Thyroid gland (tissue), 4 donors: ENCODE measurements around the gene SHISA8. TPM values are rescaled to one million over a fixed set of nuclear protein-coding genes. Genes with fewer than 3 reads are reported as not detected.

Experiments
- DNase-seq, 2 donors: peaks; one replicate each; pipeline ENCODE4 v3.0.0-alpha.2; 2019
- H3K27ac ChIP-seq, 3 donors: fragments of 200-600 bp; sonication (generic); 1 replicate in 2 of 3; 2 replicates in 1 of 3; pipeline ENCODE4 v1.5.1; 2016 to 2019; ENCODE audit warnings: mild to moderate bottlenecking in 1 of 3, moderate library complexity in 1 of 3
- H3K27me3 ChIP-seq: fragments of 200-600 bp; sonication (generic); one replicate; pipeline ENCODE4 v1.5.1; 2019
- H3K36me3 ChIP-seq, 2 donors: fragments of 200-600 bp; sonication (generic); one replicate each; pipeline ENCODE4 v1.5.1; 2016 to 2019
- H3K4me1 ChIP-seq, 2 donors: fragments of 200-600 bp; sonication (generic); one replicate each; pipeline ENCODE4 v1.5.1; 2017 to 2019
- H3K4me3 ChIP-seq, 3 donors: fragments of 200-600 bp; sonication (generic); replicated peaks in 1 of 3; 1 replicate in 2 of 3; 2 replicates in 1 of 3; pipeline ENCODE4 v1.5.1; 2016; ENCODE audit warnings: mild to moderate bottlenecking in 1 of 3
- H3K9me3 ChIP-seq: fragments of 200-600 bp; sonication (generic); one replicate; pipeline ENCODE4 v1.5.1; 2017
- CTCF ChIP-seq, 6 experiments: fragments of 200-600 bp in 3 of 6; fragments of 450-650 bp in 3 of 6; sonication (generic) in 3 of 6; IDR thresholded peaks; one replicate each; pipeline ENCODE4 v1.5.1; 2016 to 2019; ENCODE audit warnings: antibody characterized with exemption in 6 of 6, mild to moderate bottlenecking in 2 of 6, inconsistent platforms in 1 of 6, moderate library complexity in 1 of 6
- POLR2A ChIP-seq, 2 donors: fragments of 450-650 bp; IDR thresholded peaks; one replicate each; pipeline ENCODE4 v1.6.1; 2017; ENCODE audit warnings: antibody characterized with exemption in 2 of 2, mild to moderate bottlenecking in 2 of 2, moderate library complexity in 1 of 2
- WGBS, 2 donors: methylation state at CpG; one replicate each; pipeline ENCODE4 v1.1.5; 2017; 5-methylcytosine and 5-hydroxymethylcytosine counted together
- intact Hi-C: fragments of 100-400 bp; cut with DNase I; formaldehyde crosslinking; loops from one replicate; pipeline ENCODE4 v1.15.1; 2023
- total RNA-seq, 4 donors: library from RNA; depleted of rRNA; stranded (reverse); fragments of >200 nt; gene quantifications; one replicate each; pipeline ENCODE4 v1.2.3, GENCODE V29; 2016

The SHISA8 gene
- not detected for total RNA-seq

GRCh38 chr22:41915035-41915785, at the start of gene SHISA8:
TSS of gene SHISA8 (minus strand) at chr22:41915074. CDS start at chr22:41914667, 407 bp downstream.
- TF ChIP-seq POLR2A (IDR thresholded peaks at IDR 0.05), result no peak
- TF ChIP-seq CTCF (IDR thresholded peaks at IDR 0.05), result no peak
- WGBS, 2 donors, result 0 to 15% methylated on average over 6 to 21 of the region's 63 CpGs
- H3K4me3 ChIP-seq, result peak within 1 kb of the TSS in 1 of 3 donors; percentile 26
- no peak within 1 kb of the TSS for H3K27ac ChIP-seq
- peaks cover 18 to 42% of the 10 kb centered on the region in 2 donors for H3K4me1 ChIP-seq
- no peaks in the 10 kb centered on the region for H3K9me3 ChIP-seq
- peak; percentile 28 to 35 for DNase-seq
- no peaks in the 10 kb centered on the region for H3K36me3 ChIP-seq
- intact Hi-C loops, result no loop called here
- peaks cover 36% of the 10 kb centered on the region for H3K27me3 ChIP-seq

- H3K27ac ChIP-seq, result peak overlapping the region; percentile 19 to 36 (median 33)
- intact Hi-C loops, result no loop called here
- no peaks in the 10 kb centered on the region for H3K27me3 ChIP-seq
- peaks cover 14 to 23% of the 10 kb centered on the region in 2 donors for H3K4me1 ChIP-seq
- no peak overlapping the region for H3K4me3 ChIP-seq
- no peak for TF ChIP-seq POLR2A (IDR thresholded peaks at IDR 0.05)
- TF ChIP-seq CTCF (IDR thresholded peaks at IDR 0.05), result no peak
- DNase-seq, result no peak
- 28 to 29% methylated on average over 5 of the region's 5 CpGs for WGBS, 2 donors
- no peaks in the 10 kb centered on the region for H3K9me3 ChIP-seq
- no peaks in the 10 kb centered on the region for H3K36me3 ChIP-seq
These were observed 49.2 kb upstream of the SHISA8 start for GRCh38 chr22:41964112-41964491.

GRCh38 chr22:41963453-41964111, 48.7 kb upstream of the SHISA8 start:
- intact Hi-C loops, result no loop called here
- H3K9me3 ChIP-seq, result no peaks in the 10 kb centered on the region
- DNase-seq, result peak; percentile 73 to 79
- H3K4me1 ChIP-seq, result peaks cover 14 to 23% of the 10 kb centered on the region in 2 donors
- no peaks in the 10 kb centered on the region for H3K27me3 ChIP-seq
- H3K27ac ChIP-seq, result peak overlapping the region; percentile 8 to 36 (median 19)
- TF ChIP-seq POLR2A (IDR thresholded peaks at IDR 0.05) (no peak), CTCF (IDR thresholded peaks at IDR 0.05) (peak in 1 of 6 experiments; percentile 15)
- H3K4me3 ChIP-seq, result no peak overlapping the region
- no peaks in the 10 kb centered on the region for H3K36me3 ChIP-seq
- 55 to 57% methylated on average over 9 of the region's 9 CpGs for WGBS, 2 donors

- TF ChIP-seq POLR2A (IDR thresholded peaks at IDR 0.05), result no peak
- peak in 1 of 6 experiments; percentile 13 for TF ChIP-seq CTCF (IDR thresholded peaks at IDR 0.05)
- intact Hi-C loops, result loop anchor here (10.0 kb wide), 1 partner anchor 117 kb away; the partner anchor contains the start of genes NAGA, PHETA2 and SMDT1
- Histone ChIP-seq H3K27me3 (no peaks in the 10 kb centered on the region), H3K36me3 (no peaks in the 10 kb centered on the region), H3K4me1 (peaks cover 3 to 19% of the 10 kb centered on the region in 2 donors), H3K9me3 (no peaks in the 10 kb centered on the region), H3K27ac (no peak overlapping the region), H3K4me3 (no peak overlapping the region)
- no peak for DNase-seq
- 76 to 78% methylated on average over 8 to 10 of the region's 23 CpGs for WGBS, 2 donors
These were observed 43.2 kb upstream of the SHISA8 start for GRCh38 chr22:41957941-41958556.
